Vagina (tissue), 2 donors: ENCODE results near the gene OVOL1.

Experiments
- CTCF ChIP-seq, 3 experiments: fragments of 450-650 bp in 2 of 3; fragments of 200-600 bp in 1 of 3; sonication (generic) in 1 of 3; IDR thresholded peaks; one replicate each; pipeline ENCODE4 v1.5.1; 2017 to 2019; ENCODE audit warnings: antibody characterized with exemption in 3 of 3, mild to moderate bottlenecking in 2 of 3, moderate library complexity in 2 of 3
- POLR2A ChIP-seq, 2 donors: fragments of 450-650 bp; IDR thresholded peaks; one replicate each; pipeline ENCODE4 v1.6.1; 2017; ENCODE audit warnings: antibody characterized with exemption in 2 of 2, mild to moderate bottlenecking in 2 of 2, moderate library complexity in 2 of 2
- POLR2AphosphoS5 ChIP-seq, 2 donors: sonication (generic); formaldehyde crosslinking; IDR thresholded peaks; one replicate each; pipeline ENCODE4 v1.9.0; 2017; ENCODE audit warnings: antibody characterized with exemption in 2 of 2, mild to moderate bottlenecking in 2 of 2, low read depth in 1 of 2; ENCODE audit not compliant: insufficient read depth in 1 of 2

- no peak for TF ChIP-seq CTCF (IDR thresholded peaks at IDR 0.05)
- no peak for TF ChIP-seq POLR2A (IDR thresholded peaks at IDR 0.05)
- no peak for TF ChIP-seq POLR2AphosphoS5 (IDR thresholded peaks at IDR 0.05; ENCODE audit: insufficient read depth in 1 of 2, low read depth in 1 of 2)
These were observed 3.4 kb downstream of the OVOL1 start for GRCh38 chr11:65790104-65790901.
